ENCODE data around the gene RP9. TPM values are rescaled to one million over a fixed set of nuclear protein-coding genes. Genes with fewer than 3 reads are reported as not detected.

Gene RP9
- total and polyA plus RNA-seq, 2 of the 4 experiments (the other 2 are of a cell fraction) = 9.5 to 18.1 TPM

- CTCF ChIA-PET = no interaction called here
- no peak overlapping the region for H3K4ac ChIP-seq (ENCODE audit: low read depth, low read length)
- no TSS peak for BruUV-seq (replicated peaks)
Measured at GRCh38 chr7:33065981-33066380, 43.2 kb downstream of the RP9 start.

More at GRCh38 chr7:33065981-33066380, 43.2 kb downstream of the RP9 start:
- H3K36me3 ChIP-seq (ENCODE audit: control insufficient read depth, insufficient read depth, low read length) = no peaks in the 10 kb centered on the region
- WGBS, 2 experiments (ENCODE audit: extremely low coverage in 2 of 2, insufficient read length in 1 of 2) = no CpG with 5 or more reads among the region's 1 CpG
- no peak overlapping the region for H4K8ac ChIP-seq (ENCODE audit: low read depth in 2 of 2, low read length in 2 of 2)
- in situ Hi-C loops (cut with MboI; ENCODE audit: low sequenced_read_pairs) (no loop called here), dilution Hi-C loops (cut with HindIII; ENCODE audit: low sequenced_read_pairs, unreplicated experiment) (no loop called here), intact Hi-C loops (cut with micrococcal nuclease) (no loop called here)
- POLR2A ChIA-PET (ENCODE audit: unreplicated experiment) = no interaction called here
- H3K9me1 ChIP-seq (ENCODE audit: insufficient read depth, low read length) = no peaks in the 10 kb centered on the region
- H2BK15ac ChIP-seq (ENCODE audit: low read depth, low read length) = no peak overlapping the region
- H3K18ac ChIP-seq (ENCODE audit: low read depth, low read length) = no peak overlapping the region
- no peak overlapping the region for H3K4me2 ChIP-seq (ENCODE audit: low read depth, low read length)
- no peak overlapping the region for H4K5ac ChIP-seq (ENCODE audit: low read depth, low read length)
- DNase-seq = no peak
- no peak overlapping the region for H2AK5ac ChIP-seq (ENCODE audit: low read depth, low read length)
- peaks cover 7% of the 10 kb centered on the region; the same call in 1 of the 2 replicates for H3K9me3 ChIP-seq (ENCODE audit: control insufficient read depth, insufficient read depth, low read length)
- H4K20me1 ChIP-seq (ENCODE audit: insufficient read depth, low read length) = peaks cover 7% of the 10 kb centered on the region; the same call in 1 of the 2 replicates
- H3K14ac ChIP-seq (replicated peaks; ENCODE audit: low read depth, low read length) = no peak overlapping the region
- no peak overlapping the region for H2AFZ ChIP-seq (replicated peaks; ENCODE audit: low read length, poor library complexity)
- H2AK9ac ChIP-seq (replicated peaks; ENCODE audit: low read depth, low read length, poor library complexity) = no peak overlapping the region
- H3K4me3 ChIP-seq (ENCODE audit: insufficient read depth, low read depth, low read length) = no peak overlapping the region
- no peak overlapping the region for H2BK20ac ChIP-seq (ENCODE audit: low read depth, low read length)
- H4K91ac ChIP-seq (ENCODE audit: insufficient read depth, low read depth, low read length) = no peak overlapping the region
- TF ChIP-seq CTCF (conservative IDR thresholded peaks at IDR 0.05; ENCODE audit: low read depth, low read length) (no peak), NFE2L2 (IDR thresholded peaks at IDR 0.05; ENCODE audit: low read depth, low read length) (no peak), POLR2A (IDR thresholded peaks at IDR 0.05; ENCODE audit: low read depth, low read length) (no peak), SMC3 (IDR thresholded peaks at IDR 0.05; ENCODE audit: low read depth, low read length) (no peak), MAFK (IDR thresholded peaks at IDR 0.05; ENCODE audit: low read depth, low read length) (no peak), RCOR1 (IDR thresholded peaks at IDR 0.05; ENCODE audit: insufficient replicate concordance, low read length) (no peak), CHD1 (IDR thresholded peaks at IDR 0.05; ENCODE audit: low read depth, low read length) (no peak), MXI1 (IDR thresholded peaks at IDR 0.05; ENCODE audit: borderline replicate concordance, low read depth, low read length) (no peak), RAD21 (IDR thresholded peaks at IDR 0.05; ENCODE audit: low read length) (no peak), MAZ (IDR thresholded peaks at IDR 0.05; ENCODE audit: borderline replicate concordance, low read depth, low read length) (no peak), BHLHE40 (IDR thresholded peaks at IDR 0.05; ENCODE audit: low read depth, low read length) (no peak)
- no peak overlapping the region for H2BK120ac ChIP-seq (ENCODE audit: low read depth, low read length)
- no peak overlapping the region for H3K23ac ChIP-seq (ENCODE audit: low read depth, low read length)
- H3K79me1 ChIP-seq (ENCODE audit: low read depth in 1 of 2, low read length in 2 of 2) = peaks cover 4 to 11% of the 10 kb centered on the region in 2 experiments; a peak in 3 of 4 replicates
- no peak overlapping the region for H3K9ac ChIP-seq (ENCODE audit: low read depth, low read length)
- no peak overlapping the region for H3K27ac ChIP-seq (ENCODE audit: insufficient read depth, low read length)
- H3K27me3 ChIP-seq (ENCODE audit: control insufficient read depth, insufficient read depth, low read length) = no peaks in the 10 kb centered on the region
- H2BK5ac ChIP-seq (ENCODE audit: low read depth, low read length, poor library complexity, severe bottlenecking) = no peak overlapping the region
- ATAC-seq (ENCODE audit: low read depth) = no peak
- no peaks in the 10 kb centered on the region for H3K4me1 ChIP-seq (ENCODE audit: control insufficient read depth, insufficient read depth, low read length)
- H3K56ac ChIP-seq (ENCODE audit: extremely low read depth, insufficient read depth, low read length) = no peak overlapping the region
